Measurements from ENCODE around the gene TSR3.

TSR3 gene

GRCh38 chr16:1378087-1378803 lies 26.6 kb upstream of the TSR3 start:
- no peak for DNase-seq (ENCODE audit: low read depth, low spot score)

- no peak for DNase-seq (ENCODE audit: low read depth, low spot score)
Measured at GRCh38 chr16:1377406-1378010, 25.8 kb upstream of the TSR3 start.

GRCh38 chr16:1375741-1376410 lies 24.2 kb upstream of the TSR3 start:
- DNase-seq (ENCODE audit: low read depth, low spot score), result no peak

- no peak for DNase-seq (ENCODE audit: low read depth, low spot score)
Measured at GRCh38 chr16:1375298-1375640, 23.6 kb upstream of the TSR3 start.

DNA sequence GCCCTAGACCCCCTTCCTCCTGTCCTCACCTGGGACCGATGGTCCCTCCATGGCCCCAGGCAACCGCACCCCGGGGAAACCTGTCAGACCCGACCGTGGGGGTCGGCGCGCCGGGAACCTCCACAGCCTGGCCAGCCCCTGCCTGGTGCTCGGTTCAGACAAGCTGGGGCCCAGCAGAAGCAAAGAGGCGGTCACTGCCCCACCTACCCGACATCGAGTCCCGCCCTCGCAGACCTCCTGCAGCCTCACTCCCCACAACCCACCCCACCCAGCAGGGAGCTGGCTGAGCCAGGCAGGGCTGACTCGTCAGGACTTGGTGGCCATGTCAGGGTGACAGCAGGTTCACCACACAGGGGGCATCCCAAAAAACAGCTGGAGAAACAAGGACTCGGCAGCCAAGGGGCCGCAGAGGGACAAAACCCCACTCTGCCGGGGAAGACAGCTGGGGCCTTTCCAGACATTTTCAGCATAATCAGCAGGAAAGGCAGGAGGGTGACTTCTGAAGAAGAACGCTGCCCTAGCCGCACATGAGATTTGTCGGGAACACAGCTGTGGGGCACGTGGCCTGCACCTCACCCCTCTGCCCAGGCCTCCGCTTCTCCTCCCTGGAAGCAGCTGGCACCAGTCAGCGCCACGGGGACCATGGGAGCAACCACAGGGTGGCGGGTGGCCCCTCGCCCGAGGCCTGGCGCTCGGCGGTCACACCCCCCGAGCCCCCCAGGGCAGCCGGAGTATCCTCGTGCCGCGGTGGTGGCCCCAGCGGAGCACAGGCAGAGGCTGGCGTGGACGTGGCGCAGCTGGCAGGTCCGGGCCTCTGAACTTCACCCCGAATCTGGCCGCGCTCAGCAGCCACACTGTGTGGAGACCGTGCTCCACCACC lies 23.0 kb upstream of the TSR3 start:
- no peak for DNase-seq (ENCODE audit: low read depth, low spot score)

DNA sequence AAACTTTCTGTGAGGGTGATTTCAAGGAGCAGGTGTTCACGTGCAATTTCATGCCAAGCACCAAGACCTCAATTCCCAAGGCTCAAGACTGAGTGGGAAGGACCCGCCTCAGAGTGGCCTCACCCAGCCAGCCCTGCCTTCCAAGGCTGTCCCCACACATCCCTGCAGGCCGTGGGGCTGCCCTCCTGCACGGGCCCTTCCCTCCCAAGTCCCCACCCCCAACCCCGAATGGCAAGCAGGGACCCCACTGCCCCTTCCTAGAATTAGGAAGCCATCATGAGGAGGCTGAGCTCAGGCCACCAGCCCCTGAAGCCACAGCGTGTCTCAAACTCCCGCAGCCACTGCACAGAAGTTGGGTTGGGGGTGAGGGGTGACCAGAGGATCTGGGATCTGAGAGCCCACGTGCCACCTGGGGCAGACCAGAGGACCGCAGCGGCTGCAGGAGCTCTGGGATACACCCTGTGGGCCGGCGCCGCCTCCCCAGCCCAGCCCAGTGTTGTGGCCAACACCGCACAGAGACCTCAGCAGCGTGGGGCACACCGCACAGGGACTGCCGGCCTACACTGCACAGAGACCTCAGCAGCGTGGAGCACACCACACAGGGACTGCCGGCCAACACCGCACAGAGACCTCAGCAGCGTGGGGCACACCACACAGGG lies 20.7 kb upstream of the TSR3 start:
- DNase-seq (ENCODE audit: low read depth, low spot score), result no peak

GRCh38 chr16:1371054-1371978 lies 19.6 kb upstream of the TSR3 start:
- no peak for DNase-seq (ENCODE audit: low read depth, low spot score)

- no peak for DNase-seq (ENCODE audit: low read depth, low spot score)
Measured at GRCh38 chr16:1367486-1368174, 16.0 kb upstream of the TSR3 start.

GRCh38 chr16:1366712-1367299 lies 15.1 kb upstream of the TSR3 start:
- DNase-seq (ENCODE audit: low read depth, low spot score), result no peak

DNA sequence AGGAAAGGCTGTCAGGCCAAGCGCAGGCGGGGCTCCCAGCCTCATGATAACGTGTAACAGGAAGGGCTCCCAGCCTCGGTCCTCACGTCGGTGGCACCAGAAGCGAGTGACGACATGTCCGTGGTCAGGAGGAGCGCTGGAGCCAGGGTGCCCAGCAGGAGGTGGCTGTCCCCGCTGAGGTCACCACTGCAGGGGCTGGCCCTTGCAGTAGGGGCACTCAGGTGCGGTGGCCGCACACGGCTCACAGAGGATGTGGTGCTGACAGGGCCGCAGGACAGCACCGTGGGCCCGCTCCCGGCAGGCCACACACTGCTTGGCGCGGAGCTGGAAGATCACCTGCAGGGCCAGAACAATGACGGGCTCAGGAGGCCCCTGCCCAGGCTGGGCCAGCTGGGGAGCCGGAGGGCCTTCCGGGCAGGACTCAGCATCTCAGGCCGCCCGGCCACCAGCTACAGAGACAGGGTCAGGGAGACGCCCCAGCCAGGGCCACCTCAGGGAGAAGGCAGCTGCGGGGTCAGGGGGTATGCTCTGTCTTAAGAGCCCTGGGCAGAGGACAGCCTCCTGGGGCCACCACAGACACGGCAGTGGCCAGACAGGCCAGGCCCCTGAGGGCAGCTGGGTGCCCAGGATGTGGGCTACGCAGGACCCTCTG lies 14.5 kb upstream of the TSR3 start:
- no peak for DNase-seq (ENCODE audit: low read depth, low spot score)

GRCh38 chr16:1364510-1364909 lies 12.8 kb upstream of the TSR3 start:
- no peak for DNase-seq (ENCODE audit: low read depth, low spot score)

DNA sequence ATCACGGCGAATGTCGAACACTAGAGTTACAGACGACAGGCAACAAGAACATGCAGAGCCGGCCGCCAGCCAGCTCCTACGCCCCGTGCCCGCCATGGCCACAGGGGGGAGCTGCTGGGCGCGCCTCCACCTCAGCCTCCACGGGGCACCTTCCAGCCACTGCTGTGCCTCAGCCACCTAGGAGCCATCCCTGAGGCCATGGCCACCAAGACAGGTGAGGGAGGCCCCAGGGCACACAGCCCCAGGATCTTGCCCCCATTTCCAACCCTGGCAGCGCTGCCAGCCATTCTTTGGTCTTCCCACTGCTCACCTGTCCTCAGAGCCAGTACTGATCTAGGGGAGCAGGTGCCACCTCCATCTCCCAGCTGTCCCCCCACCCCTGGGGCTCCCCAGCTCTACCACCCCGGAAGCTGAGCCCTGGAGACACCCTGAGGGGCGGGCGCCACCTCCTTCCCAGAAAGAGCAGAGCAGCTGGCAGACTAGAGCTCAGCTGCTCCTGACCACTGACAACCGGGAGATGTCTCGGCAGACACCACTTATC lies 11.9 kb upstream of the TSR3 start:
- no peak for DNase-seq (ENCODE audit: low read depth, low spot score)

DNA sequence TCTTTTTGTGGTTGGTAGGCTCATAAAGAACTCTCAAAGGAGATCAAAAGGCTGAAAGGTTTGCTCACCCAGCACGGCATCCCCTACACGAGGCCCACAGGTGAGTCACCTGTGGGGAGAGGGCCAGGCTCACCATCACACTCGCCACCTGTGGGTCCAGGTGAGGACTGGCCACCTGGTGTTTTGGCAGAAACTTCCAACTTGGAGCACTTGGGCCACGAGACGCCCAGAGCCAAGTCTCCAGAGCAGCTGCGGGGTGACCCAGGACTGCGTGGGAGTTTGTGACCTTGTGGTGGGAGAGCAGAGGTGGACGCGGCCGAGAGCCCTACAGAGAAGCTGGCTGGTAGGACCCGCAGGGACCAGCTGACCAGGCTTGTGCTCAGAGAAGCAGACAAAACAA lies 11.1 kb upstream of the TSR3 start:
- no peak for DNase-seq (ENCODE audit: low read depth, low spot score)

DNA sequence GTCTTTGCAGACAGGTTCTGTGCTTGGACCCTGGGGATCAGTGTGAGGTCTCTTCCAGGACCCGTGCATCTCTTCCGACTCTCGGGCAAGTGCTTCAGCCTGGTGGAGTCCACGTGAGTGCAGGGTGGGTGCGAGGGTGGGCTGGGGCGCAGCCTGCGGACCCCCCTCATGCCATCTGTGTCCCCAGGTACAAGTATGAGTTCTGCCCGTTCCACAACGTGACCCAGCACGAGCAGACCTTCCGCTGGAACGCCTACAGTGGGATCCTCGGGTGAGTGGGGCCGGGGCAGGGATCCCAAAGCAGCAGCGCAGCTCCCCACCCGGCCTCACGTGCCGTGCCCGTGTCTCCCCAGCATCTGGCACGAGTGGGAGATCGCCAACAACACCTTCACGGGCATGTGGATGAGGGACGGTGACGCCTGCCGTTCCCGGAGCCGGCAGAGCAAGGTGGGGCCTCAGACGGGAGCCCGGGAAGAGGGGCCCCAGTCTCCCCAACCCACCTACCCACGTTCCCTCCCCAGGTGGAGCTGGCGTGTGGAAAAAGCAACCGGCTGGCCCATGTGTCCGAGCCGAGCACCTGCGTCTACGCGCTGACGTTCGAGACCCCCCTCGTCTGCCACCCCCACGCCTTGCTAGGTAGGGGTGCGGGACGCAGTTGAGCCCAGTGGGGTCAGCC lies 10.1 kb upstream of the TSR3 start:
- DNase-seq (ENCODE audit: low read depth, low spot score), result no peak

DNA sequence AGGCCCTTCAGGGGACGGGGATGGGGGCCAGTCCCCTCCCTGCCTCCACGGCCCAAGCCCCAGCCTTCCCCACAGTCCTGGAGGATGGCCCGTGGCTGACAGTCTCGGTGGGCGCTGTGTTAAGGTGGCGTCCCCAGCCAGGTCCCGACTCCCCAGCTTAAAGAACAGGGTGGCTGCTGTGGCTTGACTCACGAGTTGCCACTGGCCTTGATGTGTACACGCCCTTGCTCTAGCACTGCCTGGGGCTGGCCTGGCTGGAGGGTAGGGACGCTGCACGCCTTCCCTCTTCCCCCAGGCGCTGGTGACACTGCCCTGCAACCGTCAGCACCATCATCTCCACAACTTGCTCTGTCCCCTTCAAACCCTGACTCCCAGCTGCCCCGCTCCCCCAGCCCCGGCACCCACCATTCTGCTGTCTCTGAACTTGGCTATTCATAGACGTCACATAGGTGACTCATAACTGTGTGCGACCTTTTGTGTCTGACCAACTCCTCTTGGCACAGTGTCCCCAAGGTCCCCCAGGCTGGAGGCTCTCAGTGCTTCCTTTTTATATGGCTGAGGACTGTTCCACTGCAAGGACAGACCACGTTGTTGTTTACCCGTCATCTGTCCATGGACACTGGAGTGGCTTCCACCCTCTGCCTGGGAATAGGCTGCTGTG lies 6.4 kb upstream of the TSR3 start:
- DNase-seq (ENCODE audit: low read depth, low spot score), result no peak

- no peak for DNase-seq (ENCODE audit: low read depth, low spot score)
Measured at GRCh38 chr16:1356061-1356900, 4.6 kb upstream of the TSR3 start.

DNA sequence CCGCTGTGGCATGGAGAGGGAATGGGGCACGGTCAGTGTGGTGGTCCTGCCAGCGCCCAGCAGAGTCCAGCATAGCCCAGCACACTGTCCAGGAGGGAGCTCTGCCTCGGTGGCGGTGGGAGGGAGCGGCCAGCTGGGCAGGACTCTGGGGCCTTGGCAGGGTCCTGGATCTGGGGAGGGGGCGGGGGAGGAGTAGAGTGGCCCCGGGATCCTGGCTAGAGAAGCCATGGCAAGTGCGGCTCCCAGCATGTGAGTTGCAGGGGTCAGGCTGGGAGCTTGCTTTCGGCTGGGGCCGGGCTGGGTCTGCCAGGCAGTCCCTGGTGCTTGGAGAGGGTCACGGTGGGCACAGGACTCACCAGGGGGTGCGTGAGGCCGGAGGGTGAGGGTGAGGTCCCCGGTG lies 3.9 kb upstream of the TSR3 start:
- DNase-seq (ENCODE audit: low read depth, low spot score), result no peak

Measured in smooth muscle cell of the brain vasculature (primary cell).